Measurements from ENCODE around the gene CCL22.

Gene CCL22

DNA sequence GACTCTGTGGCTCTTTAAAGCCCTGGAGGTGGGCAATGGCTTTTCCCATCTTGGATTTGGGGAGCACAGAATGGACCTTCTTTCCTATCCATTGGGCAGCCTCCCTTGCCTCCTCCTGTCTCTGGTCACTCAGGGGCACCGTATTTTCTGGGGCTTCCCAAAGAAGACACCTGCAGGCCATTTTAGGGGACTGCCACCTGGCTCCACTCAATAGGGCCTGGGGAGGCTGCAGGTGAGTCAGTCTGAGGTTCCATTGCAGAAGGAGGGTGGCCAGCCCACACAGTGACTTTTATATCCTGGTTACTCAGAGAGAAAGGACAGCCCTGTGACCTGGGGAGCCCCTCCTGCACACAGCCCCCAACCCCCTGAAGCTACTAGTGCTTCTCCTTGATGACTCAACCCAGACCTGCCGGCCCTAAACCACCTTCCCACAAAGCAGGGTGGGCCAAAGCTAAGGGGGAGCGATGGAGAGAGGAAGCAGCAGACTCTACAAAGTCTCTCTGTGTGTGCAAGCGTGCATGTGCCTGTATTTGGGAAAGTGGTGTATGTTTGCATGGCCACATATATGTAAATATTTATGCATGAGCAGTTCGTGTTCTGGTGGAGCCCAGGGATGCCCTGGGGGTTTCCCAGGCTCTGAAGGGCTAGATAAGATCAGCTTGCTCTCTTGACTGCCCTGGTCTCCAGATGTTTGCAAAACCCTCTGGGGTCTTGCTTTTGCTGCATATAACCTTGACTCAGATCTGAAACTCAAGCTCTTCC, 18.7 kb downstream of the CCL22 start:
- DNase-seq = peak; percentile 61

DNA sequence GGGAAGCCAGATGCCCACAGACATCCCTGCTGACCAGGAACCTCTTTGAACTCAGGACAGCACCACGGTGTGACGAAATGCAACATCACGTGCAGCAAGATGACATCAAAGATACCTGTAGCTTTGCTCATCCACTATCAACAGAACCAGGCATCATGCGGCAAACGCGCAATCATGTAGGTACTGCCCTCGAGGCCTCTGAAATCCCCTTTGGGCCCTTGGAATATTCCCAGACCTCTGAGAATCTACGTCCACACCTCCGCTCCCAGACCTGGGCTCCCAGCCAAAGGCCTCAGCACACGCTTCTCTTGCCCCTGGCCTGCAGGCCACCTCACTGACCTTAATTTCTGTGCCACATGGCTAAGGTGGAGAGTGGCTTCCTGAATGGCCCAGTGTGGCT, 21.0 kb downstream of the CCL22 start:
- DNase-seq = no peak

DNA sequence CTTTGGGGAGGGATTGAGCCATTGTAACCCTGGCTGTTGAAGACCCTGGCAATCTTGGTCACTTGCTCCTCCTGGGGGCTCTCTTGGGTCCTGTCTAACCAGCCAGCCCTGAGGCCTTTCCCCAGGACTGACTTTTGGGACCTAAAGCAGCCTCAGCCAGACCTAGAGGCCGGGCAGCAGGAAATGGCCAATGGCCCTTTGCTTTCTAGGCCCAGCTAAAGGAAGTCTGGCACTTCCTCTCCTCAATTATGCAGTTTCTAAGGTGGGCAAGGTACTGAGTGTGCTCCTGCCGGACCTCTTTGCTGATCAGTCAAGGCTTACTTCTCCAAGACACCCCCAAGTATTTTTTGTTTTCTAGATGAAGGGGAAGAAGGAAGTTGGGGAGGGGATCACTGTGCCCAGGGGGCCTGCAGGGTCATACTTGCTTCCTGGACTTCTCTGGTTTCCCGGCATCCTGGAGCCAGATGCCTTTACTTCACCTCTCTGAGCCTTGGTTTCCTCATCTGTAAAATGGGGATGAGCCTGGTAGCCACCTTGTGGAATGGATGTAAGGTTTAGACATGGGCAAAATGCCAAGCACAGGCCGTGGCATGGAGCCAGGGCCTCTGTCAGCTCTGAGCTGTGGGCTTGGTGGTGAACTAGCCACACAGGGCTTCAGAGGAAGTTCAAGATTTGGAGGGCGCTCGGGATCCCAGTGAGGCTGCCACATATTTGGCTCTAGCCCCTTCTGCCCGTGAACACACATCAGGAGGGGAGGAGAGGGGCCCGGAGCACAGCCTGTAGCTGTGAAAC, 22.3 kb downstream of the CCL22 start:
- DNase-seq = no peak

- DNase-seq = no peak
These were observed 23.4 kb downstream of the CCL22 start for GRCh38 chr16:57381791-57382534.

- no peak for DNase-seq
These were observed 24.1 kb downstream of the CCL22 start for GRCh38 chr16:57382535-57383275.

DNA sequence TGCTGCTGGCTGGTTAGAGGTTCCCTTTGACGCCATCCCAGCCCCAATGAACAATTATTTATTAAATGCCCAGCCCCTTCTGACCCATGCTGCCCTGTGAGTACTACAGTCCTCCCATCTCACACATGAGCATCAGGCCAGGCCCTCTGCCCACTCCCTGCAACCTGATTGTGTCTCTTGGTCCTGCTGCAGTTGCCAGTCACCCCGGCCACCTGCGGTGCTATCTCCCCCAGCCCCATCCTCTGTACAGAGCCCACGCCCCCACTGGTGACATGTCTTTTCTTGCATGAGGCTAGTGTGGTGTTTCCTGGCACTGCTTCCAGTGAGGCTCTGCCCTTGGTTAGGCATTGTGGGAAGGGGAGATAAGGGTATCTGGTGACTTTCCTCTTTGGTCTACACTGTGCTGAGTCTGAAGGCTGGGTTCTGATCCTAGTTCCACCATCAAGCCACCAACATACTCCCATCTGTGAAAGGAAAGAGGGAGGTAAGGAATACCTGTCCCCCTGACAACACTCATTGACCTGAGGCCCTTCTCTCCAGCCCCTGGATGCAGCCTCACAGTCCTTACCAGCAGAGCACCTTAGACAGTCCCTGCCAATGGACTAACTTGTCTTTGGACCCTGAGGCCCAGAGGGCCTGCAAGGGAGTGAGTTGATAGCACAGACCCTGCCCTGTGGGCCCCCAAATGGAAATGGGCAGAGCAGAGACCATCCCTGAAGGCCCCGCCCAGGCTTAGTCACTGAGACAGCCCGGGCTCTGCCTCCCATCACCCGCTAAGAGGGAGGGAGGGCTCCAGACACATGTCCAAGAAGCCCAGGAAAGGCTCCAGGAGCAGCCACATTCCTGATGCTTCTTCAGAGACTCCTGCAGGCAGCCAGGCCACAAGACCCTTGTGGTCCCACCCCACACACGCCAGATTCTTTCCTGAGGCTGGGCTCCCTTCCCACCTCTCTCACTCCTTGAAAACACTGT, 25.0 kb downstream of the CCL22 start:
- DNase-seq = no peak

DNA sequence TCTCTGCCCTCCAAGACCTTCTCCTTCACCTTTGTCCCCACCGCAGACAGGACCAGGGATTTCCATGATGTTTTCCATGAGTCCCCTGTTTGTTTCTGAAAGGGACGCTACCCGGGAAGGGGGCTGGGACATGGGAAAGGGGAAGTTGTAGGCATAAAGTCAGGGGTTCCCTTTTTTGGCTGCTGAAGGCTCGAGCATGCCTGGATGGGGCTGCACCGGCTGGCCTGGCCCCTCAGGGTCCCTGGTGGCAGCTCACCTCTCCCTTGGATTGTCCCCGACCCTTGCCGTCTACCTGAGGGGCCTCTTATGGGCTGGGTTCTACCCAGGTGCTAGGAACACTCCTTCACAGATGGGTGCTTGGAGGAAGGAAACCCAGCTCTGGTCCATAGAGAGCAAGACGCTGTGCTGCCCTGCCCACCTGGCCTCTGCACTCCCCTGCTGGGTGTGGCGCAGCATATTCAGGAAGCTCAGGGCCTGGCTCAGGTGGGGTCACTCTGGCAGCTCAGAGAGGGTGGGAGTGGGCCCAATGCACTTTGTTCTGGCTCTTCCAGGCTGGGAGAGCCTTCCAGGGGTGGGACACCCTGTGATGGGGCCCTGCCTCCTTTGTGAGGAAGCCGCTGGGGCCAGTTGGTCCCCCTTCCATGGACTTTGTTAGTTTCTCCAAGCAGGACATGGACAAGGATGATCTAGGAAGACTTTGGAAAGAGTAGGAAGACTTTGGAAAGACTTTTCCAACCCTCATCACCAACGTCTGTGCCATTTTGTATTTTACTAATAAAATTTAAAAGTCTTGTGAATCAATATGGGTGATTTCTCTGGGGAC, 25.9 kb downstream of the CCL22 start:
- no peak for DNase-seq

GRCh38 chr16:57385083-57385482, 26.5 kb downstream of the CCL22 start:
- DNase-seq = no peak

- no peak for DNase-seq
These were observed 27.9 kb downstream of the CCL22 start for GRCh38 chr16:57386381-57386951.

DNA sequence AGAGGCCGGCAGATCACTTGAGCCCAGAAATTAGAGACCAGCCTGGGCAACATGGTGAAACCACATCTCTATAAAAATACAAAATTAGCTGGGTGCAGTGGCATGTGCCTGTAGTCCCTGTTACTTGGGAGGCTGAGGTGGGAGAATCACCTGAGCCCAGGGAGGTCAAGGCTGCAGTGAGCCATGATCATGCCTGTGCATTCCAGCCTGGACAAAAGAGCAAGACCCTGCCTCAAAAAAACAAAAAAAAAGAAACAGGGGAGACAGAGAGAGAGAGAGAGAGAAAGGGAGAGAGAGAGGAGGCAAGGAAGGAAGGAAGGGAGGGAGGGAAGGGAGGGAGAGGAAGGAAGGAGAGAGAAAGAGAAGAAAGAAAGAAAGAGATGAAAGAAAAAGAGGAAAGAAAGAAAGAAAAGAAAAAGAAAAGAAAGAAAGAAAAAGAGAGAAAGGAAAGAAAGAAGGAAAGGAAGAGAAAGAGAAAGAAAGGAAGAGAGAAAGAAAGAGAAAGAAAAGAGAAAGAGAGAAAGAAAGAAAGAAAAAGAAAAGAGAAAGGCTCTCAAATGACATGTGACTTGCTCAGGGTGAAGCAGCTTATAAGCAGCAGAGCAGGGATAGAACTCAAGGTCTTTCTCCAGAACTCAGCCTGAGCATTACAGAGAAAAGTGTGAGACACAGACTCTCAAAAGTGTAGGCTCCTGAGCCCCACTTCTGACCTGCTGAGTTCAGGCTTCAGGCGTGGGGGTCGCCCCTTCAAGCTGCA, 29.2 kb downstream of the CCL22 start:
- DNase-seq = no peak

- DNase-seq = no peak
These were observed 29.9 kb downstream of the CCL22 start for GRCh38 chr16:57388359-57389086.

DNA sequence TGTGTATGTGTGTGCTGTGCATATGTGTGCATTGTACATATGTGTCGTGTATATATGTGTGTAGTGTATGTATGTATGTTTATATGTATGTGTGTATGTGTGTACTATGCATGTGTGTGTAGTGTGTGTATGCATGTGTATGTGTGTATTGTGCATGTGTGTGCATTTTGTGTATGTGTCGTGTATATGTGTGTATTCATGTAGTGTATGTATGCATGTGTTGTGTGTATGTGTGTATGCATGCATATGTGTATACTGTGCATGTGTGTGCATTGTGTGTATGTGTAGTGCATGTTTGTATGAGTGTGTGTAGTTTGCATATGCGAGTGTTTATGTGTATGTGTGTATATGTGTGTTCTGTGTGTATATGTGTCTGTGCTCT, 30.5 kb downstream of the CCL22 start:
- no peak for DNase-seq

DNA sequence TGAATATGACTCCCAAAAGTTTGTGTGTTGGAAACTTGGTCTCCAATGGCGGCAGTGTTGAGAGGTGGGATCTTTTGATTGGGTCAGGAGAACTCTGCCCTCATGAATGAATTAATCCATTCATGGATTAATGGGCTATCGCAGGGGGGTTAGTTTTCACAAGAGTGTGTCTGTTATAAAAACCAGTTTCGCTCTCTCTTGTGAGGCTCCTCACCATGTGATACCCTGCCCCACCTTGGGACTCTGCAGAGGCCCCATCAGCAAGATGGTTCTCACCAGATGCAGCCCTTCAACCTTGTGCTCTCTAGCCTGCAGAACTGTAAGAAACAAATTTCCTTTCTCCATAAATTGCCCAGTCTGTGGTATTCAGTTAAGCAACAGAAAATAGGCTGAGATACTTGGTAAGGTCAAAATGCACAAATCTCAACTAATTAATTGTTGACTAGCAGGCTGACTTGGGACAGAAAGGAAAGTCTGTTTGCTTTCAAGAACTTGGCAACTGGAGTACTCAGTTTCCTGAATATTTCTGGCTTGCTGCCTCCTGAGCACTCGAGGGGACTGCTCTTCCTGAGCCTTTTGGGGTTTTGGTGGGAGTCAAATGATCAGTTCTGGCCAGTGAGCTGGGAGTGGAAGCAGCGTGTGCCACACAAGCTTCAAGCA, 32.2 kb downstream of the CCL22 start:
- DNase-seq = no peak

- no peak for DNase-seq
These were observed 32.7 kb downstream of the CCL22 start for GRCh38 chr16:57391300-57391699.

GRCh38 chr16:57391708-57392107, 33.1 kb downstream of the CCL22 start:
- DNase-seq = no peak

DNA sequence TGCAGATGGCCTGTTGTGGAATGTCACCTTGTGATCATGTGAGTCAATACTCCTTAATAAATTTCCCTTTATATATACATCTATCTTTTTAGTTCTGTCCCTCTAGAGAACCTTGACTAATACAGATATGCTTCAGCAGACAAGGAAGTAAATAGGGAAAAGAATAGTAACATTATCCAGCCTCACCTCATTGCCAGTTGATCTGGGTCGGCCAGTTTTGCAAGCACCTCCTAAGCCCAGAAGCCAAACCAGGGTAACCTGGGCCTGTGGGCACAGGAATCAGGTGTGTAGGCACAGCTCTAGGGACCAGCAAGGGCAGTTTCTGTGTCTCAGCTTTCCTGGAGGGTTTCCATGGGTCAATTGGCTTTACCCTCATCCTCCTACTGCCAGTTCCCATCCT, 34.1 kb downstream of the CCL22 start:
- DNase-seq = no peak

DNA sequence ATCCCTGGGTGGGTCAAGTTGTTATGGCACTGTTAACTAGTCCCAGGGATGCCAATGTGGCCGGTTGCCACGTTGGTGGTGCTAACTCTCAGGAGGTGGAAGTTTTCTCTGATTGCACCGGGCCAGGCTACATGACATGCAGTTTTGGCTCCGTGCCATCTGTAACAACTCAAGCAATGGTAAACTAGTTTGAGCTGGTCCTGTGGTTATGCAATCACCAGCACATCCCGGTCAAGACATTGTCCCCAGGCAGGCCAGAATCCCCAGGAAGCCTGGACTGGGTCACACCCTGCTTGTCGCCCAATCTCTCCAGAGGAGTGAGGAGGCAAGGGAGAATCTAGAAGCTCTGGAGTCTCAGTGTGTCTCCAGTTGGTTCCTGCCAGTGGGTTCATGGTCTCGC, 35.9 kb downstream of the CCL22 start:
- DNase-seq = no peak

DNA sequence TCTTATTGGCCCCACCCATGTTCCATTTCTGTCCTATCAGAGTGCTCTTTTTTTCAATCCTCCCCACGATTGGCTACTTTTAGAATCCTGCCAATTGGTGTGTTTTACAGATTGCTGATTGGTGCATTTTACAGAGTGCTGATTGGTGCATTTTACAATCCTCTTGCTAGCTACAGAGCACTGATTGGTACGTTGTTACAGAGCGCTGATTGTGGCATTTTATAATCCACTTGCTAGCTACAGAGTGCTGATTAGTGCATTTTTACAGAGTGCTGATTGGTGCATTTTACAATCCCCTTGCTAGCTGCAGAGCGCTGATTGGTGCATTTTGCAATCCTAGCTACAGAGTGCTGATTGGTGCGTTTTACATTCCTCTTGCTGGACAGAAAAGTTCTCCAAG, 36.4 kb downstream of the CCL22 start:
- DNase-seq = no peak

Data from stimulated activated CD4-positive, alpha-beta T cell treated with anti-CD3 and anti-CD28 coated beads, Interleukin-1b, Interleukin-23, amount 100 ng/mL, for 48 hours (primary cell).